ENCODE measurements around the gene NFIA. TPM values are rescaled to one million over a fixed set of nuclear protein-coding genes. Genes with fewer than 3 reads are reported as not detected.

NFIA gene
- total RNA-seq, 2 experiments from 2014 or later = 4.2 to 5.7 TPM

GRCh38 chr1:61254634-61255357 lies 172.4 kb downstream of the NFIA start:
- H3K9me3 Mint-ChIP-seq = no peaks in the 10 kb centered on the region
- peaks cover 12% of the 10 kb centered on the region for H3K4me1 Mint-ChIP-seq
- no peak for DNase-seq
- no peak overlapping the region for H3K4me3 Mint-ChIP-seq
- no peaks in the 10 kb centered on the region for H3K36me3 Mint-ChIP-seq
- H3K27ac Mint-ChIP-seq = no peak overlapping the region
- POLR2A ChIA-PET = no interaction called here
- no peaks in the 10 kb centered on the region for H3K27me3 Mint-ChIP-seq
- ATAC-seq (ENCODE audit: low read depth) = no peak

DNA sequence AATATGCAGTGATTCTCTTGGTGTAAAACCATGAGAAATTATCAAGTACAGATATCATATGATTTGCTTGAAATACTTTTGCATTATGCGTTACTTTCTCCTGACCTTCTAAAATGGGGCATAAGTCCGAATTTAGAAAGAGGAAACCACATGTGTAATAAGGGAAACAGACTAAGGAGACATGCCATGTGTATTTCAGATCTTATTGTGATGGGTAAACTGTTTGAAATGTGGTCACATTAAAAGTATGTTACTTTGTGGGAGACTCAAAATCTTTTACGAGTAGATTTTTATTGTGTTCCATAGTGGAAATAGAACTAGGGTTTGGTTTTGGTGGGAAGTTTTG lies 173.0 kb downstream of the NFIA start:
- DNase-seq (no peak), ATAC-seq (ENCODE audit: low read depth) (no peak)
- Mint-ChIP-seq H3K4me1 (peaks cover 12% of the 10 kb centered on the region), H3K36me3 (no peaks in the 10 kb centered on the region), H3K4me3 (no peak overlapping the region), H3K9me3 (no peaks in the 10 kb centered on the region), H3K27me3 (no peaks in the 10 kb centered on the region), H3K27ac (no peak overlapping the region)
- POLR2A ChIA-PET = no interaction called here

DNA sequence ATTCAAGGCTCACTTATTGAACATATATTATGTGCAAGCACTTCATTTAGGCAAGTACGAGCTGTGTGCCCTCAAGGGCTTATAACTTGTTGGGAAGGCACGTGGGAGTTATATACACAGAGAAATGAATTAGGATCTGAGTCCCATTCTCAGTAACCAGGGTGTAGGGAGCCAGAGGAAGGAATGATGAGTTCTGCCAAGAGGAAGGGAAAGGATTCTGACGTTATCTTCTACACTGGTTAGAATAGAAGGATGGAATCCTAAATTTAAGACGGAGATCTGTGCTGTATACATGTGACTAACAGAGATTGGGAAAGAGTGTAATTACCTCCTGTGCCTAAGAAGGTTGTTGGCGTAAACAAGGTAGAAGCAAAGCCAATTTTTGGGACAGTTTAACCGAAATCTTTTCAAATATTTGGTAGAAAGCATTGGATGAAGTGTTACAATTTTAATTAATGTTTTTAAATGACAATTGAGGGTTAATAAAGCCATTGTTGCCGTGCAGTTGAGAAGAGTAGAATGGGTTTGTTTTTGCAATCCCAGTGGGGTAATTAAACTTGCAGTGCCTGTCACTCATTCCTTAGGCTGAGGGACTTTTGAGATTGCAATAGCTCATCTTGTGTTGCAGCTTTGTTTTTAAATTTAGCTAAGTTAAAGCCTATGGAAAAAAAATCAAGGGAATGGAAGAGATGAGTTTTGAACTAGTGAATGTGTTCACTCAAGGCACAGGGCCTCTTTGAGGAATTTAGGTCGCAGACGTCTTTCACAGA lies 177.2 kb downstream of the NFIA start:
- no peak overlapping the region for H3K4me3 Mint-ChIP-seq
- ATAC-seq (ENCODE audit: low read depth) (no peak), DNase-seq (no peak)
- H3K36me3 Mint-ChIP-seq = no peaks in the 10 kb centered on the region
- no peak overlapping the region for H3K27ac Mint-ChIP-seq
- H3K4me1 Mint-ChIP-seq = peaks cover 10% of the 10 kb centered on the region
- no peaks in the 10 kb centered on the region for H3K27me3 Mint-ChIP-seq
- no peaks in the 10 kb centered on the region for H3K9me3 Mint-ChIP-seq
- POLR2A ChIA-PET = no interaction called here

GRCh38 chr1:61260171-61260570 lies 177.8 kb downstream of the NFIA start:
- no peaks in the 10 kb centered on the region for H3K9me3 Mint-ChIP-seq
- H3K4me1 Mint-ChIP-seq = peaks cover 5% of the 10 kb centered on the region
- H3K27ac Mint-ChIP-seq = no peak overlapping the region
- DNase-seq = no peak
- H3K4me3 Mint-ChIP-seq = no peak overlapping the region
- H3K36me3 Mint-ChIP-seq = no peaks in the 10 kb centered on the region
- no peaks in the 10 kb centered on the region for H3K27me3 Mint-ChIP-seq
- POLR2A ChIA-PET = no interaction called here
- ATAC-seq (ENCODE audit: low read depth) = no peak

- H3K36me3 Mint-ChIP-seq = no peaks in the 10 kb centered on the region
- no peak overlapping the region for H3K27ac Mint-ChIP-seq
- no peak overlapping the region for H3K4me3 Mint-ChIP-seq
- H3K4me1 Mint-ChIP-seq = no peaks in the 10 kb centered on the region
- POLR2A ChIA-PET = no interaction called here
- H3K9me3 Mint-ChIP-seq = no peaks in the 10 kb centered on the region
- no peaks in the 10 kb centered on the region for H3K27me3 Mint-ChIP-seq
- DNase-seq (no peak), ATAC-seq (ENCODE audit: low read depth) (no peak)
These were observed 179.2 kb downstream of the NFIA start for GRCh38 chr1:61261595-61261994.

- POLR2A ChIA-PET = no interaction called here
- Mint-ChIP-seq H3K4me1 (no peaks in the 10 kb centered on the region), H3K27me3 (no peaks in the 10 kb centered on the region), H3K9me3 (no peaks in the 10 kb centered on the region), H3K36me3 (no peaks in the 10 kb centered on the region), H3K4me3 (no peak overlapping the region), H3K27ac (no peak overlapping the region)
- ATAC-seq (ENCODE audit: low read depth) (no peak), DNase-seq (no peak)
These were observed 181.8 kb downstream of the NFIA start for GRCh38 chr1:61263905-61264824.

DNA sequence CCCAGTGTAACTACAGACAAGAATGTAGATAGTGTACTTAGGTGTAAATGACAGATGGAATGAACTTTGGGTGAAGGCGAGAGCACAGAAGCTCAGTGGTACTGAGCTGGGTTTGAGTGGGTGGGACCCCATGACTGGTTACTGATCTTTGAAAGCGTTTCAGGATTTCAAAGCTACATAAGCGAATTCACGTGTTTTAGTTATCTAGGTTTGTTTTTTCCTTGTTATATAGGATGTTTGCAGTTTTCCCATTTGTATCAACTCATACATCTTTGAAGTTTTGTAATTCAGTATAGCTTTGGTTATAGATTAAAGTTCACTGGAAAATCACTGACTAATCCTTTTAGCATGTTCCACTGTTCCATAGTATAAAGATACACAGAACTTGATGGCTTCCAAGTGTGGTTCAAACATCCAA lies 182.5 kb downstream of the NFIA start:
- POLR2A ChIA-PET = no interaction called here
- DNase-seq (no peak), ATAC-seq (ENCODE audit: low read depth) (no peak)
- Mint-ChIP-seq H3K9me3 (no peaks in the 10 kb centered on the region), H3K4me1 (no peaks in the 10 kb centered on the region), H3K27ac (no peak overlapping the region), H3K4me3 (no peak overlapping the region), H3K36me3 (no peaks in the 10 kb centered on the region), H3K27me3 (no peaks in the 10 kb centered on the region)

DNA sequence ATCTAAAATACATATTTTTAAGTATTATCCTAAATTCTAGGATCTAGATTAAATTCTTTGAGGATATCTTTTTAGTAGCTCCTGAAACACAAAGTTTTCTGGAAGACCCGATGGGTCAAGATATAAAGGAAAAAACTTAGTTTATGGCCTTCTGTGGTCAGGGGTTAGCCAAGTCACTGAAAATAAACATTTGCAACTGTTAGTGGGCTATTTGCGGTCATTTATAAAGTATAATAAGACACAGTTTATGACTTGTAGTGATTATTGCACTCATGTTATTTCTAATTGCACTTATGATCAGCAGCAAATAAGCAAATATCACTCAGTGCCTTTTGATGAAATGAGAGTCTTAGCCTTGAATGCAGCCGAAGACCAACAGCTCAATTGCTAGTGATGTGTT lies 183.3 kb downstream of the NFIA start:
- Mint-ChIP-seq H3K9me3 (no peaks in the 10 kb centered on the region), H3K4me3 (no peak overlapping the region), H3K27me3 (no peaks in the 10 kb centered on the region), H3K36me3 (no peaks in the 10 kb centered on the region), H3K4me1 (no peaks in the 10 kb centered on the region), H3K27ac (no peak overlapping the region)
- no peak for DNase-seq
- ATAC-seq (ENCODE audit: low read depth) = no peak
- POLR2A ChIA-PET = no interaction called here

DNA sequence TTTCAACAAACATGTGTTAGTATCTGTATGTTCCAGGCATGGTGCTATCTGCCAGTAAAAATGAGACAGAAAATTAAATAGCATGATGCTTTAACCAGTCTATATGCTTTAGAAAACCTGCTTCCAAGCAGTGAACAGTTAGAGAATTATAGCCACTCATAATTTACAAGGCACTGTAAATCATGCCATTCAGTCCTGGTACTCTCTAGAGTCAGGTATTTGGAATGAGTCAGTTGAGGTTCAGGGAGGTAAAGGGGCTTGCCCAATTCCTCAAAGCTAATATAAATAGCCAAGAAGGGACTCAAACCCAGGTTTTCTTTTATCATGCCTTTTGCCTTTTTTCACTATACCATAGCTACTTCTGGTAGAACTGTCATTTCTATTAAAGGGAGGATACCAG lies 184.4 kb downstream of the NFIA start:
- H3K9me3 Mint-ChIP-seq = no peaks in the 10 kb centered on the region
- POLR2A ChIA-PET = no interaction called here
- H3K4me1 Mint-ChIP-seq = no peaks in the 10 kb centered on the region

DNA sequence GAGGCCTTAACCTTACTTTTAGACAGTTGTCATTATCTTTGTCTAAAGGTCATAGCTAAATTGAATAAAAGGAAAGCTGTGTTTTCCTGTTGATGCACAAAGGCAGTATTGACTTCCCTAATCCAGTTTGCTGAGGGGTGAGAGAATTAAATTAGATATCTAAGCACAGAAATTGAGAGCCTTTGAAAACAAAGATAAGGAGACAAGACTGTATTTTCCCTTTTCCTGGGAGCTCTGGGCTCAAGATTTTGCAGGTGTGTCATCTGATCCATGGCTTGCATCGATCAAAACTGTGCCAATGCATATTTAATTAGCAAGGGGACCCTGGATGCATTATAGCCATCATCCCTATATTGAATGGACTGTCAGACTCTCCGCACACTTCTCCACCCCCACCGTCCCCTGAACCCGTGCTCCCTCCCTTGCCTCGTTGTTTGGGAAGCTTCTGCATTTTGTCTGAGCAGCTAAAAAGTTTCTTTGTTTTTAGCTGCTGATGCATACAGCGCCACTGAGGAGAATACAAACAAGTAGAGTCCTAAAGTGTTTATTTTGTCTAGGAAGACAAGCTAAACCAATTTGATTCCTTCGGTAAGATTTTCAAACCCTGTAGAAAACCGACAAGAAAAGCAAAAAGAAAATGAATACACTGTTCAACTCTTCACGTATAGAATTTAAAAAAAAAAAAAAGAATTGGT lies 186.3 kb downstream of the NFIA start:
- Mint-ChIP-seq H3K4me1 (no peaks in the 10 kb centered on the region), H3K27ac (no peak overlapping the region), H3K9me3 (no peaks in the 10 kb centered on the region), H3K27me3 (no peaks in the 10 kb centered on the region), H3K4me3 (no peak overlapping the region), H3K36me3 (no peaks in the 10 kb centered on the region)
- POLR2A ChIA-PET = no interaction called here
- ATAC-seq (ENCODE audit: low read depth) = no peak
- no peak for DNase-seq

More for the DNA sequence above, 184.4 kb downstream of the NFIA start:
- ATAC-seq (ENCODE audit: low read depth) (no peak), DNase-seq (no peak)
- H3K27me3 Mint-ChIP-seq = no peaks in the 10 kb centered on the region
- no peak overlapping the region for H3K27ac Mint-ChIP-seq
- no peaks in the 10 kb centered on the region for H3K36me3 Mint-ChIP-seq
- H3K4me3 Mint-ChIP-seq = no peak overlapping the region

- H3K4me3 Mint-ChIP-seq = no peak overlapping the region
- no peak overlapping the region for H3K27ac Mint-ChIP-seq
- POLR2A ChIA-PET = no interaction called here
- no peaks in the 10 kb centered on the region for H3K36me3 Mint-ChIP-seq
- DNase-seq (no peak), ATAC-seq (ENCODE audit: low read depth) (no peak)
- no peaks in the 10 kb centered on the region for H3K27me3 Mint-ChIP-seq
- no peaks in the 10 kb centered on the region for H3K4me1 Mint-ChIP-seq
- H3K9me3 Mint-ChIP-seq = no peaks in the 10 kb centered on the region
These were observed 187.2 kb downstream of the NFIA start for GRCh38 chr1:61269602-61270001.

- no peak for DNase-seq
- POLR2A ChIA-PET = no interaction called here
- Mint-ChIP-seq H3K4me3 (no peak overlapping the region), H3K9me3 (no peaks in the 10 kb centered on the region), H3K27me3 (no peaks in the 10 kb centered on the region), H3K36me3 (no peaks in the 10 kb centered on the region), H3K27ac (no peak overlapping the region), H3K4me1 (no peaks in the 10 kb centered on the region)
- no peak for ATAC-seq (ENCODE audit: low read depth)
These were observed 187.7 kb downstream of the NFIA start for GRCh38 chr1:61270107-61270506.

DNA sequence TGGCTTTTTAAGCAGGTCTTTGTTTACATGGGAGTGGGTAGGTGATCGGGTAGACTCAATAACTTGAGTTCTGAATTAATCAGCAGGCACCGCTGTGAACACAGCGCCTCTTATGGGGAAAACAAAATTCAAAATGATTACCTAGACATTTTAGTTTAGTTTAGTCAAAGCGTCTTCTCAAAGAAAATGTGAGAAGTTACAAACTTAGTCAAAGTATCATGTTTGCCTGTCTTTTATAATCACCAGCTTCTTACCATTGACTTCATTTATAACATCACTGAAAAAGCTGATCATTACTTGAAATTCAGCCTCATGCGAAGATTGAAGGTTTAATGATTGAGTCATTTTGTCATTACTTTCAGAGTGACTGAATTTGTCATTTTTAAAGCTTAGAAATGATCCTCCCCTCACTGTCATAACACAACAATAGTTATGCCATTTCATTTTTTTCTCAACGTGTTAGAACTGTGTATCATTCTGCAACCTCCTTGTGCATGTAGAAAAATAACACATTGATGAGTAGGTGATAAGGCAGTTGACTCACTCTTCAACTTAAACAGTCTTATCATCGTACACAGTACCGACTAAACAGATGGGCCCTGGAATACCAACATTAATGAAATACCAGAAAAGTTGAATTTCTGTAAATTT lies 188.5 kb downstream of the NFIA start:
- Mint-ChIP-seq H3K9me3 (no peaks in the 10 kb centered on the region), H3K27ac (no peak overlapping the region), H3K4me3 (no peak overlapping the region), H3K27me3 (no peaks in the 10 kb centered on the region), H3K4me1 (no peaks in the 10 kb centered on the region), H3K36me3 (no peaks in the 10 kb centered on the region)
- DNase-seq = no peak
- POLR2A ChIA-PET = no interaction called here
- ATAC-seq (ENCODE audit: low read depth) = no peak
